NCI-H2107 (cell line): ENCODE data around the gene DDX21.
A peak's percentile ranks its signal among the peaks of the same experiment; 100 is the strongest.
"Not testable (repeated sequence)": the region's sequence is repeated elsewhere in the genome, so short reads cannot be mapped to it uniquely, and the experiment has no call there.

Experiments
- DNase-seq: peaks from one replicate; lab custom pipeline; 2025; lab: John Stamatoyannopoulos, UW

The DDX21 gene

GRCh38 chr10:68955832-68956532, at the start of gene DDX21:
DDX21 (plus strand) TSS chr10:68956170; CDS start chr10:68956226, 56 bp downstream.
- DNase-seq, result peak; percentile 46

GRCh38 chr10:68924593-68924992, 31.4 kb upstream of the DDX21 start:
- no peak for DNase-seq

GRCh38 chr10:68925489-68925888, 30.5 kb upstream of the DDX21 start:
- no peak for DNase-seq

DNA sequence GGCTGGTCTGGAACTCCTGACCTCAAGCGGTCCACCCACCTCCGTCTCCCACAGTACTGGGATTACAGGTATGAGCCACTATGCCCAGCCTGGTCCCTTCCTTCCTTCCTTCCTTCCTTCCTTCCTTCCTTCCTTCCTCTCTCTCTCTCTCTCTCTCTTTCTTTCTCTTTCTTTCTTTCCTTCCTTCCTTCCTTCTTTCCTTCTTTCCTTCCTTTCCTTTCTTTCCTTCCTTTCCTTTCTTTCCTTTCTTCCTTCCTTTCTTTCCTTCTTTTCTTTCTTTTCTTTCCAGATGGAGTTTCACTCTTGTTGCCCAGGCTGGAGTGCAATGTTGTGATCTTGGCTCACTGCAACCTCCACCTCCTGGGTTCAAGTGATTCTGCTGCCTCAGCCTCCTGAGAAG, 26.8 kb upstream of the DDX21 start:
- DNase-seq, result not testable (repeated sequence)

- DNase-seq, result not testable (repeated sequence)
These were observed 26.1 kb upstream of the DDX21 start for GRCh38 chr10:68929888-68930287.

GRCh38 chr10:68932860-68933259, 23.1 kb upstream of the DDX21 start:
- not testable (repeated sequence) for DNase-seq

GRCh38 chr10:68934994-68935393, 21.0 kb upstream of the DDX21 start:
- DNase-seq, result no peak

DNA sequence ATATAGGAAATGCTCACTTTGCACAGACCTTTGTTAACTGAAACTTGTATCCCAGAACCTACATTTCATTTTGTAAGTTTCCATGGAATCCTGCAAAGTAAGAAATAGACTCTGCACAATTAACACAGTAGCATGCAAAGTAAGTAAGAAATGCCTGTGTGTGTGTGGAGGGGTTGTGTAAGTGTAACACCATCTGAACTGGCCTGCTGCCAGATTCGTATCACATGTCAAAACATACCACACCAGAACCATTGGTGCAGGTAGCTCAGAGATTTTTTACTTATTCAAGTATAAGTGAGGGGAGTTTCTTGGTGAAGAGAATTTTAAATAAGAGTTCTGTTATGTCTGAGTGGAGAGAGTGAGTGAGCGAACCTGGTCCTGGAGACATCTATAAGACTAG, 17.9 kb upstream of the DDX21 start:
- DNase-seq, result no peak

- no peak for DNase-seq
These were observed 17.1 kb upstream of the DDX21 start for GRCh38 chr10:68938884-68939283.

DNA sequence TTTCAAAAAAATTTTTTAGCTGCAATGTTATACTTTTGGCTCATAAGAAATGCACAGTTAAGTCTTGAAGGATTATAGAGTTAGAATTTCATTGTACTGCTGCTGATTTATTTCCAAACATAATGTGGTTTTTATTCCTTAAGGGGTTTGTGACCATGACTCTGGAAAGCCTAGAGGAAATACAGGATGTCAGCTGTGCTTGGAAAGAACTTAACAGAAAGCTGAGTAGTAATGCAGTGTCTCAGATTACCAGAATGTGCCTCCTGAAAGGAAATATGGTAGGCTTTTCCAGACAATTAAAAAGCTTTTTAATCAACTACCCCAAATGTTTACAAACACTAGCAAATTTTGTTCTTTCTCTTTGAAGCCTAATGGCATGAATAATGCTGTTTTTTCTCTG, 15.1 kb upstream of the DDX21 start:
- not testable (repeated sequence) for DNase-seq

GRCh38 chr10:68950598-68950997, 5.4 kb upstream of the DDX21 start:
- DNase-seq, result no peak

DNA sequence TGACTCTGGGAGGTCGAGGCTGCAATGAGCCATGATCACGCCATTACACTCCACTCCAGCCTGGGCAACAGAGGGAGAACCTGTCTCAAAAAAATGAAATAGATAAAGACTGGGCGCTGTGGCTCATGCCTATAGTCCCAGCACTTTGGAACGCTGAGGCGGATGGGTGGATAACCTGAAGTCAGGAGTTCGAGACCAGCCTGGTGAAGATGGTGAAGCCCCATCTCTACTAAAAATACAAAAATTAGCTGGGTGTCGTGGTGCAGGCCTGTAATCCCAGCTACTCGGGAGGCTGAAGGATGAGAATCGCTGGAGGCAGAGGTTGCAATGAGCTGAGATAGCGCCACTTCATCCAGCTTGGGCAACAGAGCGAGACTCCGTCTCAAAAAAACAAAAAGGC, 1.1 kb upstream of the DDX21 start:
- no peak for DNase-seq

GRCh38 chr10:68955355-68955831, 577 bp upstream of the DDX21 start:
- peak; percentile 13 for DNase-seq

- no peak for DNase-seq
These were observed 1.3 kb downstream of the DDX21 start for GRCh38 chr10:68957284-68957615.

DNA sequence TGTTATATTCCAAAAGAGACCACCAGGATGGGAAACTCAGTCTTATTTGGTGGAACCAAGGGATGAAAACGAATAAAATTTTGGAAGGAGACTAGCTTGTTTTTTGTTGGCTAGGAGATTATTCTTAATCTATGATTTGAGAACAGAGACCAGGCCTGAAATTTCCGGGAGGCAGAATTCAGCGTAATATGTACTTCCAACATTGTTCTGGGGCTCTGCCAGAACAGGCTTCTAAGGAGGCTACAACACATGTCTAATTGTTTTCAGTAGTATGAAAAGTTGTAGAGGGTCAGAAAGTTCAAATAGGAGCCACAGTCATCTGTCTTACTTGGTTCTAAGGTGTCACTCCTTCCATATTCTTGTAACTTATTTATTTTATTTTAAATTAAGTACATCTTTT, 1.7 kb downstream of the DDX21 start:
- DNase-seq, result no peak

- DNase-seq, result no peak
These were observed 3.9 kb downstream of the DDX21 start for GRCh38 chr10:68959695-68960527.

- no peak for DNase-seq
These were observed 7.2 kb downstream of the DDX21 start for GRCh38 chr10:68963151-68963550.

- no peak for DNase-seq
These were observed 18.0 kb downstream of the DDX21 start for GRCh38 chr10:68973975-68974374.

DNA sequence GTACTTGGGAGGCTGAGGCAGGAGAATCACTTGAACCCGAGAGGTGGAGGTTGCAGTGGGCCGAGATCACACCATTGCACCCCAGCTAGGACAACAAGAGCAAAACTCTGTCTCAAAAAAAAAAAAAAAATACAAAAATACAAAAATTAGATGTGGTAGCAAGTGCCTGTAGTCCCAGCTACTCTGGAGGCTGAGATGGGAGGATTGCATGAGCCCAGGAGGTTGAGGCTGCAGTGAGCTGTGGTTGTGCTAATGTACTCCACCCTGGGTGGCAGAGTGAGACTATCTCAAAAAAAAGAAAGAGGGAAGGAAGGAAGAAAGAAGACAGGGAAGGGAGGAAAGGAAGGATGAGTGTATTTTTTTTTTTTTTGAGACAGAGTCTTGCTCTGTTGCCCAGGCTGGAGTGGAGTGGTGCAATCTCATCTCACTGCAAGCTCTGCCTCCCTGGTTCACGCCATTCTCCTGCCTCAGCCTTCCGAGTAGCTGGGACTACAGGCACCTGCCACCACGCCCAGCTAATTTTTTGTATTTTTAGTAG, 20.0 kb downstream of the DDX21 start:
- not testable (repeated sequence) for DNase-seq

DNA sequence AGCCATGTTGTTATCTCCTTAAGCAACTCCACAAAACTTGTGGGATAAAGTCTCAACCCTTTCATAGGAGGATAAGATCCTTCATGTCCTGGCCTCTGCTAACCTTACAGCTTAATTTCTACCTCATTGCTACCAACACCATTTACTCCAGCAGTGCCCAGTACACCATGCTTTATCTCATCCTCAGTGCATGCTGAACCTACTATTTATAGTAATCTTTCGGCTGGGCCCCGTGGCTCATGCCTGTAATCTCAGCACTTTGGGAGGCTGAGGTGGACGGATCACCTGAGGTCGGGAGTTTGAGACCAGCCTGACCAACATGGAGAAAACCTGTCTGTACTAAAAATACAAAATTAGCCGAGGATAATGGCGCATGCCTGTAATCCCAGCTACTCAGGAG, 23.8 kb downstream of the DDX21 start:
- not testable (repeated sequence) for DNase-seq

DNA sequence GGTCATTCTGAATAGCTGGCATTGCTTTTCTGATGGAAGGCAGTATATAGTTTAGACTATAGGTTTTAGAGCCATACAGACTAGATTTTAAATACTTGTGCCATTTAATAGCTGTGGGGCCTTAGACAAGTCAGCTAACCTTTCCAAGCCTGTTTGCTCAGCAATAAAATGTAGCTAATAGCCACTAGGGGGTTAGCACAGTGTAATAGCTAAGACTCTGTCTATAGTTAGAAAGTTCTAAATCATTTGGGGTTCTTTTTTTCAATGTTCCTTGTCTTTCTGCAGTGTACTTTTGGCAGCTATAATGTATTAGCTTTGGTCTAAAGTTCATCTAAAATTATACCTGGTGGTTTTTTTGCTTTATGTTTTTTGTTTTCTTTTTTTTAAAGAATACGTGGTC, 25.1 kb downstream of the DDX21 start:
- no peak for DNase-seq

GRCh38 chr10:68982389-68982788, 26.4 kb downstream of the DDX21 start:
- DNase-seq, result no peak

- no peak for DNase-seq
These were observed 31.6 kb downstream of the DDX21 start for GRCh38 chr10:68987611-68988010.
